K562 (cell line): ENCODE data around the gene ALKBH4. TPM values are rescaled to one million over a fixed set of nuclear protein-coding genes. Genes with fewer than 3 reads are reported as not detected.

ENCODE experiments used
- BRF1 ChIP-seq: IDR thresholded peaks from 3 replicates; pipeline ENCODE4 v1.6.1; 2011; ENCODE audit warnings: borderline replicate concordance, mild to moderate bottlenecking; ENCODE audit not compliant: insufficient read length; ENCODE audit errors: extremely low read depth
- CBX2 ChIP-seq: fragments of 200-600 bp; sonication (generic); IDR thresholded peaks from one replicate; pipeline ENCODE4 v1.6.1; 2012; ENCODE audit warnings: mild to moderate bottlenecking, low read length, inconsistent platforms; ENCODE audit not compliant: insufficient read depth, poor library complexity, severe bottlenecking
- FOS ChIP-seq: IDR thresholded peaks from 3 replicates; pipeline ENCODE4 v1.6.1; 2011; ENCODE audit not compliant: insufficient read length; ENCODE audit errors: extremely low read depth
- HDAC2 ChIP-seq: fragments of 450-650 bp; IDR thresholded peaks from 2 replicates; pipeline ENCODE4 v1.6.1; 2016; ENCODE audit warnings: mild to moderate bottlenecking
- KDM5B ChIP-seq: fragments of 200-600 bp; sonication (generic); IDR thresholded peaks from 2 replicates; pipeline ENCODE4 v1.6.1; 2012; ENCODE audit warnings: low read depth, mild to moderate bottlenecking, moderate library complexity, low read length, control low read depth, inconsistent platforms; ENCODE audit not compliant: insufficient replicate concordance
- NR0B1 ChIP-seq: fragments of 450-650 bp; IDR thresholded peaks from one replicate; pipeline ENCODE4 v1.6.1; 2018; ENCODE audit warnings: mild to moderate bottlenecking, moderate library complexity; ENCODE audit not compliant: partially characterized antibody
- PHB ChIP-seq: fragments of 250-450 bp; sonication (Bioruptor Pico); IDR thresholded peaks from 2 replicates; pipeline ENCODE4 v1.5.0; 2021
- PTTG1 ChIP-seq: fragments of 450-650 bp; IDR thresholded peaks from 2 replicates; pipeline ENCODE4 v1.6.1; 2016; ENCODE audit warnings: low read depth, mild to moderate bottlenecking, missing genetic modification characterization, missing compliant biosample characterization
- RFX7 ChIP-seq: fragments of 250-450 bp; sonication (Bioruptor Pico); IDR thresholded peaks from 2 replicates; pipeline ENCODE4 v1.5.1; 2021; ENCODE audit warnings: mild to moderate bottlenecking
- SRSF7 ChIP-seq: fragments of 200-400 bp; formaldehyde crosslinking; optimal IDR thresholded peaks from 2 replicates; pipeline ENCODE3; 2017; ENCODE audit warnings: mild to moderate bottlenecking, low read depth, low read length
- TRIM24 ChIP-seq, 2 experiments: fragments of 450-650 bp; IDR thresholded peaks; 2 replicates each; pipeline ENCODE4 v1.6.1; 2016
- YY1 ChIP-seq, 3 experiments: IDR thresholded peaks; 2 replicates each; pipeline ENCODE4 v1.6.1; 2011; ENCODE audit warnings: low read length in 2 of 3, mild to moderate bottlenecking in 2 of 3, moderate library complexity in 2 of 3, borderline replicate concordance in 1 of 3, control low read depth in 1 of 3, low read depth in 1 of 3; ENCODE audit not compliant: insufficient read depth in 3 of 3, insufficient replicate concordance in 2 of 3, control insufficient read depth in 1 of 3, insufficient read length in 1 of 3; ENCODE audit errors: extremely low read depth in 1 of 3
- ZBTB5 ChIP-seq: fragments of 450-650 bp; IDR thresholded peaks from 2 replicates; pipeline ENCODE4 v1.6.1; 2017; ENCODE audit warnings: antibody characterized with exemption
- ZBTB7A ChIP-seq: IDR thresholded peaks from 2 replicates; pipeline ENCODE4 v1.6.1; 2011; ENCODE audit warnings: low read depth, mild to moderate bottlenecking, low read length, moderate library complexity, borderline replicate concordance; ENCODE audit not compliant: control insufficient read depth
- ZNF124 ChIP-seq: sonication (generic); formaldehyde crosslinking; IDR thresholded peaks from 2 replicates; pipeline ENCODE4 v1.8.1; 2022; ENCODE audit warnings: missing genetic modification reagents
- ZNF140 ChIP-seq: fragments of 250-450 bp; sonication (Bioruptor Pico); IDR thresholded peaks from 2 replicates; pipeline ENCODE4 v1.8.0; 2021; ENCODE audit warnings: moderate library complexity, mild to moderate bottlenecking, inconsistent platforms
- ZNF217 ChIP-seq: sonication (generic); formaldehyde crosslinking; IDR thresholded peaks from 2 replicates; pipeline ENCODE4 v1.8.0; 2022; ENCODE audit warnings: mild to moderate bottlenecking, missing genetic modification reagents
- ZNF311 ChIP-seq: fragments of 250-450 bp; sonication (Bioruptor Pico); IDR thresholded peaks from 2 replicates; pipeline ENCODE4 v1.4.0; 2020; ENCODE audit warnings: mild to moderate bottlenecking, moderate library complexity
- ZNF584 ChIP-seq: fragments of 200-800 bp; sonication (Bioruptor generic); IDR thresholded peaks from 2 replicates; pipeline ENCODE4 v1.6.1; 2016; ENCODE audit warnings: low read depth, mild to moderate bottlenecking, missing genetic modification characterization, missing compliant biosample characterization
- polyA plus RNA-seq, 8 experiments: library from polyadenylated mRNA; depleted of rRNA in 4 of 8; stranded (reverse) in 5 of 8; unstranded in 3 of 8; fragments of >200 nt; fragmentation: Nextera tagmentation in 2 of 8; fragmentation: Illumina TruSeq in 1 of 8; extraction: Ambion mirVana in 2 of 8; extraction: Trizol in 1 of 8; gene quantifications; 2 replicates each; pipeline versions ENCODE4 v1.2.1 to v1.2.3, GENCODE V29; 2011 to 2014; ENCODE audit warnings: inconsistent platforms in 1 of 8, missing spikeins in 1 of 8
- total RNA-seq, 7 experiments: library from RNA; depleted of rRNA in 6 of 7; stranded (reverse); fragments of >200 nt in 6 of 7; fragmentation: Illumina TruSeq in 2 of 7; extraction: Trizol in 2 of 7; gene quantifications; 2 replicates each; pipeline versions ENCODE4 v1.2.1 to v1.2.3, GENCODE V29; 2011 to 2021; ENCODE audit warnings: low replicate concordance in 1 of 7
- TF ChIP-seq, protein P1 (sequence below): fragments of 250-450 bp; sonication (Bioruptor Pico); IDR thresholded peaks from 2 replicates; pipeline ENCODE4 v1.6.1; 2021; ENCODE audit warnings: mild to moderate bottlenecking
- TF ChIP-seq, protein P2 (sequence below): fragments of 250-450 bp; sonication (Bioruptor Pico); IDR thresholded peaks from 2 replicates; pipeline ENCODE4 v1.5.0; 2021

The ALKBH4 gene
- total and polyA plus RNA-seq, 9 of the 15 experiments (the other 6 are each of a cell fraction or from before 2014, with no cell fraction given) = 4.6 to 21.4 (median 11.8) TPM

DNA sequence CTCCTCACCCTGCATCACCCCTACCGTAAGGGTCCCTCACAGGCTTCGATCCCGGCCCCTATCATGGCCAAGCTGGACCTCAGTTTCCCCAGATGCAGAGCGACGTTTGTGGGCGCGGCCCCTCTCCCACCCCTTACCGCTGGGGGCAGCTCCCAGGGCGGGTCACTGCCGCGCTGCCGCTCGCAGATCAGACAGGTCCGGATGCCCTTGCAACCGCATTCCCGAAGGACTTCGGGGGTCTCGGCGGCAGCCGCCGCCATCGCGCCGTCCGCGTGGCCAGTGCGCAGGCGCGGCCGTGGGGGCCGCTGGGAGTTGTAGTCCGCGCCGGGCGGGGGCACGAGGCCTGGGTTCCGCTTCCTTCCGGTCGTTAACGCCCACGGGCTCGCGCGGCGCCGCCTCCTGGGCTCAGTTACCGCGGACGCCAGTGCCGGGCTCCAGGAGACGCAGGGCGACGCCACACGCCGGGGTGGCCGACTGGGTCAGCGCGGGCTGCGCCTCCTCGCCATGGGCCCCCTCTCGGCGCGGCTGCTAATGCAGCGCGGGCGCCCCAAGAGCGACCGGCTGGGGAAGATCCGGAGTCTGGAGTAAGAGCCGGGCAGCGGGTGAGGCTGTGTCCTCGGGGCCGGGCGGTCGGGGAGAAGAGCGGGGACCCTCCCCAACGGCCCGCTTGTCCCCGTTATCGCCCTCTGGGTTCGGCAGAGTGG is at the start of gene ALKBH4, which contains the start of gene LRWD1 (continued):
- peak; percentile 64 to 94 (median 93) for TF ChIP-seq YY1 (IDR thresholded peaks at IDR 0.05; ENCODE audit: borderline replicate concordance in 1 of 3, control insufficient read depth in 1 of 3, extremely low read depth in 1 of 3, insufficient read depth in 3 of 3, insufficient read length in 1 of 3, insufficient replicate concordance in 2 of 3, low read depth in 1 of 3, low read length in 2 of 3)
- TF ChIP-seq ZNF584 (CRISPR knock-in tag) = no peak
- TF ChIP-seq RFX7 (CRISPR knock-in tag) = no peak
- TF ChIP-seq NR0B1 = no peak
- TF ChIP-seq, protein P1, sequence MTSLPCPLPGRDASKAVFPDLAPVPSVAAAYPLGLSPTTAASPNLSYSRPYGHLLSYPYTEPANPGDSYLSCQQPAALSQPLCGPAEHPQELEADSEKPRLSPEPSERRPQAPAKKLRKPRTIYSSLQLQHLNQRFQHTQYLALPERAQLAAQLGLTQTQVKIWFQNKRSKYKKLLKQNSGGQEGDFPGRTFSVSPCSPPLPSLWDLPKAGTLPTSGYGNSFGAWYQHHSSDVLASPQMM (CRISPR knock-in tag) = no peak
- TF ChIP-seq HDAC2 = 0 out of 2 replicates have a peak, but pooled peaks have one; percentile 35
- no peak for TF ChIP-seq ZBTB5
- TF ChIP-seq, protein P2, sequence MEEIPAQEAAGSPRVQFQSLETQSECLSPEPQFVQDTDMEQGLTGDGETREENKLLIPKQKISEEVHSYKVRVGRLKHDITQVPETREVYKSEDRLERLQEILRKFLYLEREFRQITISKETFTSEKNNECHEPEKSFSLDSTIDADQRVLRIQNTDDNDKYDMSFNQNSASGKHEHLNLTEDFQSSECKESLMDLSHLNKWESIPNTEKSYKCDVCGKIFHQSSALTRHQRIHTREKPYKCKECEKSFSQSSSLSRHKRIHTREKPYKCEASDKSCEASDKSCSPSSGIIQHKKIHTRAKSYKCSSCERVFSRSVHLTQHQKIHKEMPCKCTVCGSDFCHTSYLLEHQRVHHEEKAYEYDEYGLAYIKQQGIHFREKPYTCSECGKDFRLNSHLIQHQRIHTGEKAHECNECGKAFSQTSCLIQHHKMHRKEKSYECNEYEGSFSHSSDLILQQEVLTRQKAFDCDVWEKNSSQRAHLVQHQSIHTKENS (CRISPR knock-in tag) = no peak
- no peak for TF ChIP-seq ZNF124 (CRISPR knock-in tag)
- no peak for TF ChIP-seq ZNF311
- no peak for TF ChIP-seq CBX2
- TF ChIP-seq ZNF217 (CRISPR knock-in tag) = no peak
- TF ChIP-seq FOS = no peak
- no peak for TF ChIP-seq BRF1
- no peak for TF ChIP-seq ZNF140 (CRISPR knock-in tag)
- peak; percentile 81 for TF ChIP-seq ZBTB7A
- TF ChIP-seq KDM5B = peak; percentile 95
- TF ChIP-seq PTTG1 (tag) = no peak
- no peak for TF ChIP-seq TRIM24 (IDR thresholded peaks at IDR 0.05)
- TF ChIP-seq PHB = no peak
- no peak for TF ChIP-seq SRSF7
